Natural killer cell treated with Interleukin-12 subunit alpha and Interleukin-12 subunit beta and Interleukin-15 and Interleukin-18, amount 100 ng/mL, for 72 hours (primary cell): Measurements from ENCODE around the gene CCDC6. TPM values are rescaled to one million over a fixed set of nuclear protein-coding genes. Genes with fewer than 3 reads are reported as not detected.
"Not testable (repeated sequence)": the region's sequence is repeated elsewhere in the genome, so short reads cannot be mapped to it uniquely, and the experiment has no call there.

Experiments
- ATAC-seq, 2 donors: fragments of 150-1000 bp; cut with Tn5 transposase in 1 of 2; sonication (Bioruptor Pico), chemical (Tn5 transposase) in 1 of 2; 2 replicates each; pipeline ENCODE4 v1.10.0; 2021
- DNase-seq: peaks from one replicate; pipeline ENCODE4 v3.0.0; 2022; ENCODE audit warnings: low spot score
- H3K27ac Mint-ChIP-seq, 2 donors: 1 replicate in 1 of 2; 2 replicates in 1 of 2; pipeline ENCODE4 v1.8.0; 2022; ENCODE audit warnings: mixed read lengths in 2 of 2, mild to moderate bottlenecking in 1 of 2, moderate library complexity in 1 of 2
- H3K27me3 Mint-ChIP-seq, 2 donors: 1 replicate in 1 of 2; 2 replicates in 1 of 2; pipeline ENCODE4 v1.8.0; 2022; ENCODE audit warnings: mixed read lengths in 2 of 2
- H3K36me3 Mint-ChIP-seq: one replicate; pipeline ENCODE4 v1.8.0; 2022; ENCODE audit warnings: mixed read lengths
- H3K4me1 Mint-ChIP-seq, 2 donors: 1 replicate in 1 of 2; 2 replicates in 1 of 2; pipeline ENCODE4 v1.8.0; 2022; ENCODE audit warnings: low read depth in 2 of 2, mixed read lengths in 2 of 2, mild to moderate bottlenecking in 1 of 2
- H3K4me3 Mint-ChIP-seq: one replicate; pipeline ENCODE4 v1.8.0; 2022; ENCODE audit warnings: mixed read lengths
- H3K9me3 Mint-ChIP-seq: 2 replicates; pipeline ENCODE4 v1.8.0; 2022; ENCODE audit warnings: mixed read lengths
- total RNA-seq, 2 donors: library from RNA; stranded (reverse); gene quantifications; one replicate each; pipeline ENCODE4 v1.2.3, GENCODE V29; 2022

Gene CCDC6
- total RNA-seq, 2 donors from 2014 or later = 65.7 to 104 TPM

GRCh38 chr10:59754951-59755350 lies 151.4 kb downstream of the CCDC6 start:
- Mint-ChIP-seq H3K27ac (no peak overlapping the region), H3K9me3 (no peaks in the 10 kb centered on the region), H3K36me3 (no peaks in the 10 kb centered on the region), H3K4me3 (no peak overlapping the region), H3K4me1 (no peaks in the 10 kb centered on the region), H3K27me3 (peaks cover 3 to 12% of the 10 kb centered on the region in 2 donors)
- ATAC-seq (no peak), DNase-seq (no peak)

- Mint-ChIP-seq H3K9me3 (no peaks in the 10 kb centered on the region), H3K36me3 (no peaks in the 10 kb centered on the region), H3K4me3 (no peak within 1 kb of the TSS), H3K27ac (no peak within 1 kb of the TSS), H3K27me3 (peaks cover 7 to 17% of the 10 kb centered on the region in 2 donors), H3K4me1 (no peaks in the 10 kb centered on the region)
- DNase-seq (no peak), ATAC-seq (no peak)
These were observed 153.1 kb downstream of the CCDC6 start, which contains the start of gene MRLN for GRCh38 chr10:59753267-59753666. MRLN (minus strand) TSS chr10:59753455.

- no peaks in the 10 kb centered on the region for H3K9me3 Mint-ChIP-seq
- no peaks in the 10 kb centered on the region for H3K36me3 Mint-ChIP-seq
- H3K27me3 Mint-ChIP-seq = peaks cover 10 to 24% of the 10 kb centered on the region in 2 donors
- no peak overlapping the region for H3K4me3 Mint-ChIP-seq
- H3K4me1 Mint-ChIP-seq = no peaks in the 10 kb centered on the region
- no peak overlapping the region for H3K27ac Mint-ChIP-seq
- no peak for ATAC-seq
- DNase-seq = no peak
These were observed 153.9 kb downstream of the CCDC6 start for GRCh38 chr10:59752278-59752940.

GRCh38 chr10:59750155-59750945 lies 156.0 kb downstream of the CCDC6 start:
- Mint-ChIP-seq H3K4me3 (no peak overlapping the region), H3K27ac (no peak overlapping the region), H3K27me3 (peaks cover 12 to 29% of the 10 kb centered on the region in 2 donors), H3K9me3 (no peaks in the 10 kb centered on the region), H3K36me3 (no peaks in the 10 kb centered on the region), H3K4me1 (no peaks in the 10 kb centered on the region)
- DNase-seq = no peak
- ATAC-seq = no peak

GRCh38 chr10:59748834-59749233 lies 157.5 kb downstream of the CCDC6 start:
- no peak overlapping the region for H3K27ac Mint-ChIP-seq
- no peaks in the 10 kb centered on the region for H3K36me3 Mint-ChIP-seq
- H3K27me3 Mint-ChIP-seq = peaks cover 12 to 29% of the 10 kb centered on the region in 2 donors
- no peaks in the 10 kb centered on the region for H3K9me3 Mint-ChIP-seq
- DNase-seq (no peak), ATAC-seq (no peak)
- H3K4me3 Mint-ChIP-seq = no peak overlapping the region
- H3K4me1 Mint-ChIP-seq = no peaks in the 10 kb centered on the region

- Mint-ChIP-seq H3K4me1 (no peaks in the 10 kb centered on the region), H3K36me3 (no peaks in the 10 kb centered on the region), H3K9me3 (no peaks in the 10 kb centered on the region), H3K4me3 (no peak overlapping the region), H3K27ac (no peak overlapping the region), H3K27me3 (peaks cover 9 to 17% of the 10 kb centered on the region in 2 donors)
- no peak for ATAC-seq
- DNase-seq = no peak
These were observed 161.1 kb downstream of the CCDC6 start for GRCh38 chr10:59745163-59745650.

- peaks cover 9 to 17% of the 10 kb centered on the region in 2 donors for H3K27me3 Mint-ChIP-seq
- not testable (repeated sequence) for H3K4me1 Mint-ChIP-seq, H3K9me3 Mint-ChIP-seq, H3K27ac Mint-ChIP-seq, DNase-seq, H3K4me3 Mint-ChIP-seq, H3K36me3 Mint-ChIP-seq, ATAC-seq
These were observed 161.6 kb downstream of the CCDC6 start for GRCh38 chr10:59744762-59745161.

GRCh38 chr10:59744156-59744555 lies 162.2 kb downstream of the CCDC6 start:
- not testable (repeated sequence) for H3K4me3 Mint-ChIP-seq, DNase-seq, H3K27ac Mint-ChIP-seq, ATAC-seq, H3K9me3 Mint-ChIP-seq, H3K4me1 Mint-ChIP-seq, H3K36me3 Mint-ChIP-seq
- peaks cover 9 to 17% of the 10 kb centered on the region in 2 donors for H3K27me3 Mint-ChIP-seq

GRCh38 chr10:59741583-59741982 lies 164.8 kb downstream of the CCDC6 start:
- Mint-ChIP-seq H3K27ac (no peak overlapping the region), H3K4me1 (no peaks in the 10 kb centered on the region), H3K36me3 (no peaks in the 10 kb centered on the region), H3K27me3 (peaks cover 3 to 8% of the 10 kb centered on the region in 2 donors), H3K4me3 (no peak overlapping the region), H3K9me3 (no peaks in the 10 kb centered on the region)
- DNase-seq (no peak), ATAC-seq (no peak)

GRCh38 chr10:59741048-59741447 lies 165.3 kb downstream of the CCDC6 start:
- no peaks in the 10 kb centered on the region for H3K36me3 Mint-ChIP-seq
- no peak overlapping the region for H3K27ac Mint-ChIP-seq
- DNase-seq = no peak
- no peak for ATAC-seq
- H3K27me3 Mint-ChIP-seq = peaks cover 3 to 8% of the 10 kb centered on the region in 2 donors
- no peak overlapping the region for H3K4me3 Mint-ChIP-seq
- H3K4me1 Mint-ChIP-seq = no peaks in the 10 kb centered on the region
- no peaks in the 10 kb centered on the region for H3K9me3 Mint-ChIP-seq

Other genes with a start within 250 kb of the CCDC6 start
- gene SLC16A9, start 196.7 kb downstream of the CCDC6 start, total RNA-seq = under 1 TPM; 0.24 to 0.45 TPM
- not detected for gene MRLN, start 153.1 kb downstream of the CCDC6 start, total RNA-seq